Middle frontal gyrus (tissue), 1 donor: ENCODE results near the gene ANKMY1.
"Not testable (repeated sequence)": the region's sequence is repeated elsewhere in the genome, so short reads cannot be mapped to it uniquely, and the experiment has no call there.

Experiments used
- DNase-seq: peaks from one replicate; pipeline ENCODE4 v3.0.0-alpha.2; 2015; ENCODE audit warnings: low spot score; ENCODE audit errors: extremely low spot score

ANKMY1 gene

GRCh38 chr2:240522406-240522805 lies 35.4 kb downstream of the ANKMY1 start:
- DNase-seq = no peak

DNA sequence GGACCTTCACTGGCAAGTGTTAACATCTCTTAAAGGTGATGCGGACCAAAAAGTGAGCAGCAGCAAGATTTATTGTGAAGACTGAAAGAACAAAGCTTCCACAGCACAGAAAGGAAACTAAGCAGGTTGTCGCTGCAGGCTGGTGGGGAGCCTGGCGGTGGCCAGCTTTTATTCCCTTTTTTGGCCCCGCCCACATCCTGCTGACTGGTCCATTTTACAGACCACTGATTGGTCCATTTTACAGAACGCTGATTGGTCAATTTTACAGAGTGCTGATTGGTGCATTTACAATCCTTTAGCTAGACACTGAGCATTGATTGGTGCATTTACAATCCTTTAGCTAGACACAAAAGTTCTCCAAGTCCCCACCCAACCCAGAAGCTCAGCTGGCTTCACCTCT lies 35.9 kb downstream of the ANKMY1 start:
- not testable (repeated sequence) for DNase-seq

- no peak for DNase-seq
These were observed 36.8 kb downstream of the ANKMY1 start for GRCh38 chr2:240520974-240521350.

DNA sequence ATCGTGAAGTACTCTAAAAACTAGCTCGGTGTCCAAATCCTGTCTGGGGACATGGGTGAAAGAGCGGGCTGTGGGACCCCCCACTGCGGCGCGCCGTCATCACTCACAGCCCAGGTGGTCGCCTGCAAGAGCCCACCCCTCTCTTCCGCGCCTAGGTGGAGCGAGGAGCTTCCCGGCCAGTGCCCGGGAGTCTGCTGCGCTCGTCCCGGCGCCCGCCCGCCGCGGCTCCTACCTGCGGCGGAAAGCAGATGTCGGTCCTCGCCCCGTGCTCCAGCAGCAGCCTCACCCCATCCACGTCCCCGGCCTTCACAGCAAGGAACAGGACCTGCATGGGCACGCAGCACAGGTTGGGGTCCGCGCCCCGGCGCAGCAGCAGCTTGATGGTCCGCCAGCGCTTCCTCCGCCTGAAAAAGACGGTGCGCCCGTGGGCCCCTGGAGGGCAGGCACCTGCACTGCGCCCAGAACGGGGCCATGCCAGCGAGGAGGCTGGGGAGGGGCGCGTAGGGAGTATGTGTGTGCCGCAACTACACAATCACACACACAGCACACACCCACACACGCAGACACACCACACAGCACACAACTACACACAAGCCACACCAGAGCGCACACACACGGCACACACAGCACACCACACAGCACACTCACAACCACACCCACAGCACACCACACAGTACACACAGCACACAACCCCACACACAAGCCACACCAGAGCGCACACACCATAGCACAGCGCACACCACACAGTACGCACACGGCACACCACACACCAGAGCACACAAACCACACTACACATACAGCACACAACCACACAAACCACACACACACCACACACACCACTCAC lies 37.4 kb downstream of the ANKMY1 start:
- DNase-seq = no peak

DNA sequence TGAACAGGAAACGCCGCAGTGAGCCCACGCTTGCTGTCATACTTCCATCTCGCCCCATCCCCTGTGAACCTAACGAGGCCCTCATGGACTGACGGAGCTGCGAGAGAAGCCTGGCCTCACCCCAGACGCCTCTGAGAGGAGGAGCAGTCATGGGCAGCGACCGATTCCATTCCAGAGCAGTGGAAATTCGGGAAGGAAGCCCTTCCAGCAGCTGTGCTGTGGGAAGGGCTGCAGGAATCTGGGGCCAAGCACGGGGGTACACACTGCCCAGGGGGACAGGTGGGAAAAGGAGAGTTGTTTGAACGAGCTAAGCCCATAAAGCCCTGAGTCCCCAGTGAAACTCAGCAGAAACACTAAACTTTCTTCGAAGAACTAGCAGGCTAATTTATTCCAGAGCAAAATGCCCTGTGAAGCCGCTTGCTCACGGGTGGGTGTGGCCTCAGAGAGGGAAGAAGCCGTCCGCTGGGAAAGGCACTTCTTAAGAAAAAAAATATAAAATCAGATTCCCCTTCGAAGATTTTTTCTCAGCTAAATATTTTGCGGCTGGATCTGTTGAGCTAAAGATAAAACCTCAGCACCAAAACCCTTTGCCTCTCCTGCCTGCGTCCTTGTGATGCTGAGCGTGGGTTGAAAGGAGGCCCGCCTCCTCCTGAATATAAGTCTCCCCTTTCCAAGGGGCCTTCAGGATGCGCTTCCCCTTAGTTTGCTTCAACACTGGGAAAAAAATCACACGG lies 38.2 kb downstream of the ANKMY1 start:
- no peak for DNase-seq

DNA sequence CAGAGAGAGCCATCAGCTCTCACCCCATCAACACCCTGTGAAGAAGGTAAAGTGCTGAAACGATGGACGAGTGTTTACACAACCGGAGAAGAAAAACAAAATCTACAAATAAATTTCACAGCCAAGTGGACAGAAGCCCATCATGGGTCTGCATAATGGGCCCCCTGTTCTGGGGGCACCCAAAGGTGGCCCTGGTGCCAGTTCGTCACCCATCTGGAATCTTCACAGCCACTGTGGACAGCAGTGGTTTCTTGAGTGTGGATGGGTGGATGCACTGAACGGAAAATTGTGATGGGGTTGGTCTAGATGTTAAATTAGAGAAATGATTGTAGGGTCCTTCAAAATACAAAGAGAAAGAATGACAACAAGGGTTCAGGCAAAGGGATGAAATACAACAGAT lies 38.8 kb downstream of the ANKMY1 start:
- no peak for DNase-seq

- DNase-seq = no peak
These were observed 40.4 kb downstream of the ANKMY1 start for GRCh38 chr2:240517342-240517741.

DNA sequence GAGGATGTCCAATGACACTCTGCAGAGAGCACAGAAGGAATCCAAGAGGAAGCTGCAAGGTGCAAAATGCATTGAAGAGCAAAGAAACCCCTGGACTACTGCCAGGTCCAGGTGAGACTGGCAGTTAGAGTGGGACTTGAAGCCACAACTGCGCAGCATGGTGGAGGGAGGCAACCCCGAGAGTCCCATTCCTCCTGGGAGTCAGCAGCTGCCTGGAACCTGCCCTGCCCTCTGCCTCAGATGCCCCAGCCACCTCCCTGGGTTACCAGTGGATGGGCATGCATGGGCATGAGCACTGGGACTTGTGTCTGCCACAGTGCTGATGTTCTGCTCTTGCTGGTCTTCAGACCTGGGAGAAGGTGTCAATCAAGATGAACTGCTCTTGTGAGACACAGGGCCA lies 43.2 kb downstream of the ANKMY1 start:
- DNase-seq = no peak

GRCh38 chr2:240513549-240514287 lies 44.1 kb downstream of the ANKMY1 start:
- DNase-seq = no peak

GRCh38 chr2:240512666-240513535 lies 44.9 kb downstream of the ANKMY1 start:
- no peak for DNase-seq

GRCh38 chr2:240512109-240512485 lies 45.7 kb downstream of the ANKMY1 start:
- no peak for DNase-seq

GRCh38 chr2:240511351-240512108 lies 46.3 kb downstream of the ANKMY1 start:
- no peak for DNase-seq

- DNase-seq = no peak
These were observed 47.1 kb downstream of the ANKMY1 start for GRCh38 chr2:240510513-240511210.

DNA sequence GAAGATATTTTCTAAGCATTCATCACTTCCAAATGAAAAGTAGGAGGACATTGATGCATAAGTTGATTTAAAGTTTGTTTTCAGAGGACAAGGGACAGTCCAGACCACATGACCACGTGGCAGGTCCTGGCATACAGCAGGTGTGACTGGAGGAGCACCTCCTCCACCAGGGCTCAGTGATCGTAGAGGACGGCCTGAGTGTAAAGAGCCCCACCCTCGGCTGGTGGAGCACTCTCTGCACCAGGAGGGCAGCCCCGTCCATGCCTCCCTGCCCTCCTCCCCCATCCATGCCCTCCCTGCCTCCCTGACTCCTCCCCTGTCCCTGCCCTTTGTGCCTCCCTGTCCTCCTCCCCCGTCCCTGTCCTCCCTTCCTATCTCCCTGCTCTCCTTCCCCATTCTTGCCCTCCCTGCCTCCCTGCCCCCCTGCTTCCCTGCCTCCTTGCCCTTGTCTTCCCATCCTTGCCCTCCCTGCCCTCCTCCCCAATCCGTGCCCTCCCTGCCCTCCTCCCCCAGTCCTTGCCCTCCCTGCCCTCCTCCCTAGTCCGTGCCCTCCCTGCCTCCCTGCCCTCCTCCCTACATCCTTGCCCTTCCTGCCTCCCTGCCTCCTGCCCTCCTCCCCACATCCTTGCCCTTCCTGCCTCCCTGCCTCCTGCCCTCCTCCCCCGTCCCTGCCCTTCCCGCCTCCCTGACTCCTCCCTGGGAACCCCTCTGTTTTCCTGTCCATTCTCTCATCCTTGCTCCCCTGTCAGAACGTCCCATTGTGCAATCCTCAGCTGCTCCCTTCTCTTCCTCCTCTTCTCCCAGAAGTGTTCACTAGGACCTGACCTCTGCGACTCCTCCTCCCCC lies 47.9 kb downstream of the ANKMY1 start:
- DNase-seq = no peak

- no peak for DNase-seq
These were observed 48.8 kb downstream of the ANKMY1 start for GRCh38 chr2:240508832-240509545.

DNA sequence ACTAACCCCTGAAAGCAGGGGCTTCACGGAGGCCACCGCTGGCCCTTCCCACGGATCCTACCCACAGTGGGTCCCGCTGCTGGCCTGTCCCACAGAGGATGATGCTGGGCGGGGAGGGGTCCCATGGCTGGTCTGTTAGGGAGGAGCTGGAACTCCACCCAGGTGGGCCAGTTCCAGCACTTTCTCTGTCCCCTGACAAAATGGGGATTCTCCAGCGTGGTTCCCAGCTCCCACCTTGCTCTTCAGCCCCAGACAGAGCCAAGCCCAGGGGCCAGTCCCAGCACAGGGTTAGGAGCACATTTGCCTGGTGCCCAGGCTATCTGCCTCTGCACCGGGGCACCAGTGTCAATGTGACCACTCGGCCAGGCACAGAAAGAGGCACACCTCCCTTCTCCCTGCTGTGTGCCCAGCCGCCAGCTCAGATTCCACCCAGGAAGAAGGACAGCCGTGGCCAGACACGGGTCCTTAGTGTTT lies 50.0 kb downstream of the ANKMY1 start:
- DNase-seq = no peak

DNA sequence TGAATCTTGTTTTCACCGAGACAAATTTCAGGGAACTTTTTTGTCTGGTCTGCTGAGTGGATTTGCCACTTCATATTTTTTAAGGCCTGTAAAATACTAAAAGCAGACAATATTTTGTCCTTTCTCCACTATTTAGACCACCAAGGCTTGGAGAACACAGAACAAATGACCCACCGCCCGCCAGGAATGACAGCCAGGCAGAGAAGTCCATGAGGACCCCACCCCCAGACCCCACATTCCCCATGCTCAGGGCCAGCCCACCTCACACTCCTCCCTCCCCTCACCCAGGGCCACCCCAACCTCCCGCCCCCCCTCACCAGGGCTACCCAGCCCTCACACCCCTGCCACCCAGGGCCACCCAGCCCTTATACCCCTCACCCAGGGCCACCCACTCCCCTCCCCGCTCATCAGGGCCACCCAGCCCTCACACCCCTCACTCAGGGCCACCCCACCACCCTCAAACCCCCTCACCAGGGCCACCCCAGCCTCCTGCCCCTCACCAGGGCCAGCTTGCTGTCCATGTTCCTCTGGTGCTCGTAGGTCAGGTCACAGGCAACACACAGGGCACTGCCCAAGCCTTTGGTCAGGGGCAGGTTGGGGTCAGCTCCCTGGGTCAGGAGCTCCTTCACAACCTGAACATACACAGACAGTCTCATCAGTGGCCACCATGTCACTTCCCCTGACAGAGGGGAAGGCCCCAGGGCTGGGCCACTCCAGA lies 50.6 kb downstream of the ANKMY1 start:
- DNase-seq = no peak
